Neural cell (in vitro differentiated cells): ENCODE data around the gene AKR1A1. TPM values are rescaled to one million over a fixed set of nuclear protein-coding genes. Genes with fewer than 3 reads are reported as not detected.

Experiments
- H2AFZ ChIP-seq: fragments of 200-600, 300-800 bp; sonication (generic), shearing (Covaris generic); 2 replicates; pipeline ENCODE4 v1.6.0; 2014; ENCODE audit warnings: low read depth, mild to moderate bottlenecking, antibody characterized with exemption, low read length, moderate library complexity
- H3F3A ChIP-seq: fragments of 200-600 bp; shearing (Covaris generic); 2 replicates; pipeline ENCODE4 v1.6.1; 2016; ENCODE audit warnings: mild to moderate bottlenecking, moderate library complexity, mixed read lengths, antibody characterized with exemption, low read length; ENCODE audit not compliant: insufficient read depth, poor library complexity, severe bottlenecking
- H3K27ac ChIP-seq: fragments of 200-600, 300-800 bp; sonication (generic), shearing (Covaris generic); 2 replicates; pipeline ENCODE4 v1.5.1; 2014; ENCODE audit warnings: mild to moderate bottlenecking, low read length, moderate library complexity
- H3K27me3 ChIP-seq: fragments of 300-800, 200-600 bp; sonication (generic), shearing (Covaris generic); 2 replicates; pipeline ENCODE4 v1.6.0; 2014; ENCODE audit warnings: mild to moderate bottlenecking, low read depth, low read length, moderate library complexity; ENCODE audit not compliant: insufficient read depth
- H3K36me3 ChIP-seq: fragments of 300-800, 200-600 bp; sonication (generic), shearing (Covaris generic); 2 replicates; pipeline ENCODE4 v1.5.1; 2014; ENCODE audit warnings: mild to moderate bottlenecking, antibody characterized with exemption, low read length, moderate library complexity; ENCODE audit not compliant: insufficient read depth
- H3K4me2 ChIP-seq: fragments of 300-800, 200-600 bp; sonication (generic), shearing (Covaris generic); 2 replicates; pipeline ENCODE4 v1.6.0; 2014; ENCODE audit warnings: mild to moderate bottlenecking, low read length
- H3K4me3 ChIP-seq: fragments of 300-800, 200-600 bp; sonication (generic), shearing (Covaris generic); 2 replicates; pipeline ENCODE4 v1.5.1; 2014; ENCODE audit warnings: mild to moderate bottlenecking, low read length, moderate library complexity
- H3K79me2 ChIP-seq: fragments of 200-600 bp; shearing (Covaris generic); replicated peaks from 2 replicates; pipeline ENCODE4 v1.6.0; 2014; ENCODE audit warnings: mild to moderate bottlenecking, low read length, moderate library complexity; ENCODE audit not compliant: insufficient read depth
- H3K9ac ChIP-seq: fragments of 300-800, 200-600 bp; sonication (generic), shearing (Covaris generic); 2 replicates; pipeline ENCODE4 v1.6.1; 2016; ENCODE audit warnings: mild to moderate bottlenecking, low read length, mixed read lengths
- H3K9me2 ChIP-seq: fragments of 200-600 bp; shearing (Covaris generic); 2 replicates; pipeline ENCODE4 v1.6.1; 2016; ENCODE audit warnings: mild to moderate bottlenecking, low read length, mixed read lengths; ENCODE audit not compliant: insufficient read depth
- H3K9me3 ChIP-seq: fragments of 200-600, 300-800 bp; sonication (generic), shearing (Covaris generic); 2 replicates; pipeline ENCODE4 v1.6.1; 2016; ENCODE audit warnings: mild to moderate bottlenecking, mixed run types, low read length, moderate library complexity, mixed read lengths
- H4K20me1 ChIP-seq: fragments of 200-600 bp; shearing (Covaris generic); 2 replicates; pipeline ENCODE4 v1.6.1; 2016; ENCODE audit warnings: mild to moderate bottlenecking, mixed run types; ENCODE audit not compliant: insufficient read depth
- EP300 ChIP-seq: fragments of 450-650 bp; conservative IDR thresholded peaks from 2 replicates; pipeline ENCODE4 v1.6.1; 2014; ENCODE audit warnings: antibody characterized with exemption, mild to moderate bottlenecking, moderate library complexity; ENCODE audit not compliant: poor library complexity, severe bottlenecking
- EZH2 ChIP-seq: fragments of 200-600, 300-800 bp; shearing (Covaris generic), sonication (generic); IDR thresholded peaks from 2 replicates; pipeline ENCODE4 v1.6.1; 2014; ENCODE audit warnings: antibody characterized with exemption, low read length, borderline replicate concordance, mild to moderate bottlenecking; ENCODE audit not compliant: insufficient read depth, poor library complexity, severe bottlenecking
- MXI1 ChIP-seq: fragments of 450-650 bp; conservative IDR thresholded peaks from 2 replicates; pipeline ENCODE4 v1.6.1; 2014; ENCODE audit warnings: antibody characterized with exemption, mild to moderate bottlenecking; ENCODE audit not compliant: poor library complexity, severe bottlenecking
- POLR2AphosphoS5 ChIP-seq: IDR thresholded peaks from 2 replicates; pipeline ENCODE4 v1.6.1; 2012
- RAD21 ChIP-seq: fragments of 450-650 bp; conservative IDR thresholded peaks from 2 replicates; pipeline ENCODE4 v1.6.1; 2014; ENCODE audit warnings: antibody characterized with exemption, mild to moderate bottlenecking, moderate library complexity
- SMC3 ChIP-seq: fragments of 450-650 bp; conservative IDR thresholded peaks from 2 replicates; pipeline ENCODE4 v1.6.1; 2014; ENCODE audit warnings: antibody characterized with exemption, mild to moderate bottlenecking, moderate library complexity; ENCODE audit not compliant: poor library complexity
- TAF1 ChIP-seq: IDR thresholded peaks from 2 replicates; pipeline ENCODE4 v1.6.1; 2012; ENCODE audit warnings: low read depth
- polyA plus RNA-seq: library from polyadenylated mRNA; depleted of rRNA; stranded (reverse); fragments of >200 nt; gene quantifications from 2 replicates; pipeline ENCODE4 v1.2.3, GENCODE V29; 2014
- TF ChIP-seq, protein P1 (sequence below): fragments of 450-650 bp; IDR thresholded peaks from 2 replicates; pipeline ENCODE4 v1.5.1; 2014; ENCODE audit warnings: antibody characterized with exemption, mild to moderate bottlenecking, moderate library complexity; ENCODE audit not compliant: poor library complexity, severe bottlenecking
- TF ChIP-seq, protein P2 (sequence below): IDR thresholded peaks from 2 replicates; pipeline ENCODE4 v1.6.1; 2012; ENCODE audit warnings: borderline replicate concordance

Gene AKR1A1
- polyA plus RNA-seq, 1 donor from 2014 or later: 170 TPM

GRCh38 chr1:45544530-45544929, 6.1 kb upstream of the AKR1A1 start:
- TF ChIP-seq EZH2: no peak
- no peak for TF ChIP-seq RAD21
- TF ChIP-seq, protein P1, sequence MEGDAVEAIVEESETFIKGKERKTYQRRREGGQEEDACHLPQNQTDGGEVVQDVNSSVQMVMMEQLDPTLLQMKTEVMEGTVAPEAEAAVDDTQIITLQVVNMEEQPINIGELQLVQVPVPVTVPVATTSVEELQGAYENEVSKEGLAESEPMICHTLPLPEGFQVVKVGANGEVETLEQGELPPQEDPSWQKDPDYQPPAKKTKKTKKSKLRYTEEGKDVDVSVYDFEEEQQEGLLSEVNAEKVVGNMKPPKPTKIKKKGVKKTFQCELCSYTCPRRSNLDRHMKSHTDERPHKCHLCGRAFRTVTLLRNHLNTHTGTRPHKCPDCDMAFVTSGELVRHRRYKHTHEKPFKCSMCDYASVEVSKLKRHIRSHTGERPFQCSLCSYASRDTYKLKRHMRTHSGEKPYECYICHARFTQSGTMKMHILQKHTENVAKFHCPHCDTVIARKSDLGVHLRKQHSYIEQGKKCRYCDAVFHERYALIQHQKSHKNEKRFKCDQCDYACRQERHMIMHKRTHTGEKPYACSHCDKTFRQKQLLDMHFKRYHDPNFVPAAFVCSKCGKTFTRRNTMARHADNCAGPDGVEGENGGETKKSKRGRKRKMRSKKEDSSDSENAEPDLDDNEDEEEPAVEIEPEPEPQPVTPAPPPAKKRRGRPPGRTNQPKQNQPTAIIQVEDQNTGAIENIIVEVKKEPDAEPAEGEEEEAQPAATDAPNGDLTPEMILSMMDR: no peak
- no peak for TF ChIP-seq EP300
- no peak for TF ChIP-seq TAF1
- no peak for TF ChIP-seq SMC3
- TF ChIP-seq, protein P2, sequence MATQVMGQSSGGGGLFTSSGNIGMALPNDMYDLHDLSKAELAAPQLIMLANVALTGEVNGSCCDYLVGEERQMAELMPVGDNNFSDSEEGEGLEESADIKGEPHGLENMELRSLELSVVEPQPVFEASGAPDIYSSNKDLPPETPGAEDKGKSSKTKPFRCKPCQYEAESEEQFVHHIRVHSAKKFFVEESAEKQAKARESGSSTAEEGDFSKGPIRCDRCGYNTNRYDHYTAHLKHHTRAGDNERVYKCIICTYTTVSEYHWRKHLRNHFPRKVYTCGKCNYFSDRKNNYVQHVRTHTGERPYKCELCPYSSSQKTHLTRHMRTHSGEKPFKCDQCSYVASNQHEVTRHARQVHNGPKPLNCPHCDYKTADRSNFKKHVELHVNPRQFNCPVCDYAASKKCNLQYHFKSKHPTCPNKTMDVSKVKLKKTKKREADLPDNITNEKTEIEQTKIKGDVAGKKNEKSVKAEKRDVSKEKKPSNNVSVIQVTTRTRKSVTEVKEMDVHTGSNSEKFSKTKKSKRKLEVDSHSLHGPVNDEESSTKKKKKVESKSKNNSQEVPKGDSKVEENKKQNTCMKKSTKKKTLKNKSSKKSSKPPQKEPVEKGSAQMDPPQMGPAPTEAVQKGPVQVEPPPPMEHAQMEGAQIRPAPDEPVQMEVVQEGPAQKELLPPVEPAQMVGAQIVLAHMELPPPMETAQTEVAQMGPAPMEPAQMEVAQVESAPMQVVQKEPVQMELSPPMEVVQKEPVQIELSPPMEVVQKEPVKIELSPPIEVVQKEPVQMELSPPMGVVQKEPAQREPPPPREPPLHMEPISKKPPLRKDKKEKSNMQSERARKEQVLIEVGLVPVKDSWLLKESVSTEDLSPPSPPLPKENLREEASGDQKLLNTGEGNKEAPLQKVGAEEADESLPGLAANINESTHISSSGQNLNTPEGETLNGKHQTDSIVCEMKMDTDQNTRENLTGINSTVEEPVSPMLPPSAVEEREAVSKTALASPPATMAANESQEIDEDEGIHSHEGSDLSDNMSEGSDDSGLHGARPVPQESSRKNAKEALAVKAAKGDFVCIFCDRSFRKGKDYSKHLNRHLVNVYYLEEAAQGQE: no peak
- no peak for TF ChIP-seq POLR2AphosphoS5
- TF ChIP-seq MXI1: no peak
- no peaks in the 10 kb centered on the region for H3K36me3 ChIP-seq
- no peak overlapping the region for H3K4me2 ChIP-seq
- H3K4me3 ChIP-seq: no peak overlapping the region
- H3K9me2 ChIP-seq: no peaks in the 10 kb centered on the region
- H3F3A ChIP-seq: no peaks in the 10 kb centered on the region
- no peaks in the 10 kb centered on the region for H4K20me1 ChIP-seq
- H3K9me3 ChIP-seq: no peaks in the 10 kb centered on the region
- no peaks in the 10 kb centered on the region for H3K27me3 ChIP-seq
- no peaks in the 10 kb centered on the region for H3K79me2 ChIP-seq
- no peak overlapping the region for H2AFZ ChIP-seq
- no peak overlapping the region for H3K27ac ChIP-seq
- H3K9ac ChIP-seq: no peak overlapping the region

DNA sequence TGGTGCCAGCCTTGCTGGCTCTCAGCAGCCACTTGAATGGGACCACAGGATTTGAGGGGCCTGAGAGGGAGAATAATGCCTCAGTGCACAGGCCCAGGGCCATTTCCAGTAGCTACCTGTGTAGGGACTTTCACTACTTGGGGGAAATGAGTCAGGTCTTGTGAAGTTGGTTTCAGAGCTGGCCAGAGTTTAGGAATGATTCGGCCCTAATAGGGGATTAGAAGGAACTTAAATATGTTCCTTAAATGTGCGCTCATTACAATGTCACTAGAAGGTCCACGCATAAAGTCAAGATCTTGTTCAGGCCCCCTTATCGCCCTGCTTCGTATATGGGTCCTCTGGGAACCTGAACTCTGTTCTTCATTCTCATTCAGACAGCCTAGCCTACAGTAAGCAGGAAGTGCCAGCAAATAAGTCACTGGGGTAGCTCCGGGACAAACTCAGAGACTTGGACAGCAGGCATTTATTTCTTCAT, 5.6 kb upstream of the AKR1A1 start:
- Histone ChIP-seq H3K4me2 (no peak overlapping the region), H3K9me3 (no peaks in the 10 kb centered on the region), H2AFZ (no peak overlapping the region), H3K9me2 (no peaks in the 10 kb centered on the region), H3K36me3 (no peaks in the 10 kb centered on the region), H3K79me2 (no peaks in the 10 kb centered on the region), H3K27ac (no peak overlapping the region), H3F3A (no peaks in the 10 kb centered on the region), H3K4me3 (no peak overlapping the region), H3K9ac (no peak overlapping the region), H3K27me3 (no peaks in the 10 kb centered on the region), H4K20me1 (no peaks in the 10 kb centered on the region)
- TF ChIP-seq POLR2AphosphoS5: no peak
- TF ChIP-seq, protein P2: no peak
- no peak for TF ChIP-seq EP300
- no peak for TF ChIP-seq EZH2
- no peak for TF ChIP-seq RAD21
- TF ChIP-seq TAF1: no peak
- no peak for TF ChIP-seq MXI1
- TF ChIP-seq, protein P1: no peak
- no peak for TF ChIP-seq SMC3
